Measurements from ENCODE around the gene TEKTIP1.

TEKTIP1 gene

GRCh38 chr19:3538258-3538929 lies 580 bp upstream of the TEKTIP1 start:
- no peak for TF ChIP-seq FOXP2 (optimal IDR thresholded peaks at IDR 0.05; ENCODE audit: borderline replicate concordance, extremely low read depth, extremely low read length, insufficient read depth)
- peak; percentile 32; the same call in 1 of the 2 replicates for TF ChIP-seq POLR2AphosphoS5 (IDR thresholded peaks at IDR 0.05; ENCODE audit: low read depth, low read length)
- no peak for TF ChIP-seq TAF1 (IDR thresholded peaks at IDR 0.05; ENCODE audit: borderline replicate concordance, insufficient read depth, low read length)

GRCh38 chr19:3539756-3540118 lies 763 bp downstream of the TEKTIP1 start:
- TF ChIP-seq FOXP2 (optimal IDR thresholded peaks at IDR 0.05; ENCODE audit: borderline replicate concordance, extremely low read depth, extremely low read length, insufficient read depth): no peak
- no peak for TF ChIP-seq POLR2AphosphoS5 (IDR thresholded peaks at IDR 0.05; ENCODE audit: low read depth, low read length)
- no peak for TF ChIP-seq REST (IDR thresholded peaks at IDR 0.05; ENCODE audit: insufficient read depth in 1 of 2, low read depth in 2 of 2, low read length in 2 of 2)
- TF ChIP-seq SIN3A (IDR thresholded peaks at IDR 0.05; ENCODE audit: borderline replicate concordance, insufficient read depth, low read length): no peak
- TF ChIP-seq TAF1 (IDR thresholded peaks at IDR 0.05; ENCODE audit: borderline replicate concordance, insufficient read depth, low read length): no peak

- TF ChIP-seq TAF1 (IDR thresholded peaks at IDR 0.05; ENCODE audit: borderline replicate concordance, insufficient read depth, low read length): no peak
Measured at GRCh38 chr19:3543150-3544057, 4.4 kb downstream of the TEKTIP1 start.

GRCh38 chr19:3544058-3544376 lies 5.0 kb downstream of the TEKTIP1 start:
- TF ChIP-seq FOXP2 (optimal IDR thresholded peaks at IDR 0.05; ENCODE audit: borderline replicate concordance, extremely low read depth, extremely low read length, insufficient read depth) (no peak), POLR2AphosphoS5 (IDR thresholded peaks at IDR 0.05; ENCODE audit: low read depth, low read length) (no peak; the same call in 1 of the 2 replicates), REST (IDR thresholded peaks at IDR 0.05; ENCODE audit: insufficient read depth in 1 of 2, low read depth in 2 of 2, low read length in 2 of 2) (no peak), SIN3A (IDR thresholded peaks at IDR 0.05; ENCODE audit: borderline replicate concordance, insufficient read depth, low read length) (no peak), TAF1 (IDR thresholded peaks at IDR 0.05; ENCODE audit: borderline replicate concordance, insufficient read depth, low read length) (no peak)

- no peak for TF ChIP-seq TAF1 (IDR thresholded peaks at IDR 0.05; ENCODE audit: borderline replicate concordance, insufficient read depth, low read length)
Measured at GRCh38 chr19:3544742-3545668, 6.0 kb downstream of the TEKTIP1 start.

GRCh38 chr19:3545669-3546034 lies 6.7 kb downstream of the TEKTIP1 start:
- TF ChIP-seq REST (IDR thresholded peaks at IDR 0.05; ENCODE audit: insufficient read depth in 1 of 2, low read depth in 2 of 2, low read length in 2 of 2) (0 out of 4 replicates have a peak, but pooled peaks of 1 of the 2 experiments have one; percentile 15), SIN3A (IDR thresholded peaks at IDR 0.05; ENCODE audit: borderline replicate concordance, insufficient read depth, low read length) (no peak)

Measured in PFSK-1 (cell line).